Measurements from ENCODE around the gene ZNF554.

The ZNF554 gene

GRCh38 chr19:2819540-2820111, at the start of gene ZNF554:
ZNF554 (plus strand) TSS chr19:2819868; CDS start chr19:2820072, 204 bp downstream.
- peak; percentile 97 for DNase-seq

GRCh38 chr19:2770055-2771013, 49.3 kb upstream of the ZNF554 start:
- DNase-seq, result no peak

DNA sequence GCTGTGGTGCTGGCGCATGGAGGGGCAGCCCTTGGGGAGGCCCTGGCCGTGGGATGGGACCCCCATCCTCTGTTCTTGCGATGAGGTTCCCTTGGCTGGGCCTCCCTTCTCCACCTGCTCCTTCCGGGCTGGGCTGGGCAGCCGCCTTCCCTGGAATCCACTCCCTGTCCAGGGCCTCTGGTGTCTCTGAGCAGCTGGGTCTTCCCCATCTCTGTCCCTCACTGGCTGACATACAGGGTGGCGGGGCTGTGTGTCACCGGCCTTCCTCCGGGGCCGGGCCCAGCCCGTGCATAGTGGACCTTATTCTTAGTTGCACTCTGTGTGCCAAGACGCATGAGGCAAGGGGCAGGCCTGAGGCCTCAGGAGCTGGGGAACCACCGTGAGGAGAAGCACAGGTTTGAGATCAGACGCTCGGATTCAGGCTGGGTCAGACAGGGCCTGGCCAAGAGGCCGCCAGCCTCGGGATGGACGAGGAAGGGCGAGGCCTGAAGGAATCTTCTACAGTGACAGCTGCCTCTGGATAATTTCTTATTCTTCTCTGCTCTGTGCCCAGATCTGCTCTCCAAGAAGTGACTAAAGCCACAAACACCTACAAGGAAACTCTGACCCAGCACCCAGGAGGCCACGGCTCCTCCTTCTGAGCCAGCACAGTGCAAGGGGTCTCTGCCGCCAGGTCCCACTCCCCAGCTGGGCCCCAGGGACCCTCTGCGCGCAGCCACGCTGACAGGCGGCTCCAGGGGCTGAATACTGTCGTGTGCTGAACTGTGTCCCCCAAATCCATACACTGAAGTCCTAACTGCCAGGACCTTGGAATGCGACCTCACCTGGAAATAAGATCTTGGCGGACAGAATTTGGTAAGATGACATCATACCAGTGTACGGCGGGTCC, 47.6 kb upstream of the ZNF554 start:
- DNase-seq, result no peak

DNA sequence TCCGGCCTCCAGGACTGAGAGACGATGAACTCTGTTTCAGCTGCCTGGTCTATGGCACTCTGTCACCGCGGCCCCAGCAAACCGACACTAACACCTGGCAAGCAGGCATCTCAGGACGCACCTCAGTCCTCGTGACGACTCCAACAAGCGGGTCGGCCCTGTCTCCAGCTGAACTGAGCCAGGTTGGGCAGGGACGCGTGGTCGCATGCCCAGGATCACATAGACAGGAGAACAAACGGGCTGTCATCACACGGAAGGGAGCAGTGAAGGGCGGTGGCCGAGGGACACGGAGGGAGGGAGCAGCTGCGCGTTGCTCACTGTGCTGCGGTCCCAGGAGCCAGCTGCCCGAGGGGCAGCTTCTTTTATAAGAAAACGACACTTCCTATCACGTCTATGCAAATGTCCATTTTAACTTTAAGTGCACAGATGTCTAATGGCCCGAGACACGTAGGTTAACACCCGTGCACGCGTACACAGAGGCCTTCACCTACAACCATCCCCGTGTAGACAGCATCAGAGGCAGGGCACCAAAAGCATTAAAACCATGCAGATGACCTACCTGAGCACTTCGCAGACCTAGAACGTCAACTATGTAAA, 45.5 kb upstream of the ZNF554 start:
- no peak for DNase-seq

- no peak for DNase-seq
Measured at GRCh38 chr19:2774953-2775555, 44.6 kb upstream of the ZNF554 start.

- DNase-seq, result no peak
Measured at GRCh38 chr19:2775556-2776430, 43.9 kb upstream of the ZNF554 start.

GRCh38 chr19:2777952-2778683, 41.5 kb upstream of the ZNF554 start:
- DNase-seq, result no peak

- DNase-seq, result no peak
Measured at GRCh38 chr19:2779121-2779740, 40.4 kb upstream of the ZNF554 start.

DNA sequence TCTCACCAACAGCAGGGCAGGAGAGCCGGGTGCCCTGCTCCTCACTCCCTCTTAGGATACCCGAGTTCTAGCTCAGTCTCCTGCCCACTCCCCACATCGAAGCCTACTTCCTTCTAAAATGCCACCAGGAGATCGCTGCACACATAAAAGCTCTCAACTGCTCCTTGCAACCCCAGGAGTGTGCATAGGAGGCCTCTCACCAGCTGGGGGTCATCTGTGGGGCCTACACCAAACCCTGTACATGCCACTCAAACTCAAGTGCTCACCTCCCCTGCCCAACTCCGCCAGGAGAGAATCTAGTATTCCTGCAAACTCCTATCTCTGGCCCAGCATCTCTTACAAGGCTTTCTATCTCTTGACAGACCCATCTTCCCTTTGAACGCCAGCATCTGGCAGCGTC, 39.4 kb upstream of the ZNF554 start:
- DNase-seq, result no peak

DNA sequence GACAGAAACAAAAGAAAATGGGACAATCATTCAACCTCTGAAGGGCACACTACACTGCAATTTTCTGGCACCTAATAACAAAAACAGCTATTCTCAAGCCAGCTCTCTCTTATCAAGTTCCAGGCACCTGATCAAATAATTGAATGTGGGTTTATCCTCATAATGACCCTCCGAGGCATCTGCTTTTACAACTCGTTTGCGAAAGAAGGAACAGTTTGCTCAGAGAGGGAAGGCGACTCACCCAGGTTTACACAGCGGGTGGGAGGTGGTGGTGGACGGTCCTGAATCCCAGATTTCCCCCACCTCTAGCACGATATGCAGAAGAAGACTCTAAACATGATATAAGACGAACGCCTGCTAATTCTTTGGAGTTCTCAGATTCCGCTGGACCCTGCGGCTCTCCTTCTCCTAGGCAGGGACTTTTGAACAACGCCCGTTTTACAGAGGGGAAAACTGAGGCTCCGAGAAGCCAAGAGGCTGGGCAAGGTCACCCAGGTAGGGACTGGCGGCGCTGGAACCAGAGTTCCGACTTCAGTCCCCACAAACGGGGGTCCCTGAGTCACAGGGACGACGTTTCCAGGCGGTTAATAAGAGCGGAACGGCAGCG, 37.2 kb upstream of the ZNF554 start:
- DNase-seq, result no peak

GRCh38 chr19:2782936-2783780, 36.5 kb upstream of the ZNF554 start, which contains the start of gene SGTA:
SGTA (minus strand) TSS chr19:2783273; CDS start chr19:2769068, 14,205 bp downstream.
- peak; percentile 99 for DNase-seq

DNA sequence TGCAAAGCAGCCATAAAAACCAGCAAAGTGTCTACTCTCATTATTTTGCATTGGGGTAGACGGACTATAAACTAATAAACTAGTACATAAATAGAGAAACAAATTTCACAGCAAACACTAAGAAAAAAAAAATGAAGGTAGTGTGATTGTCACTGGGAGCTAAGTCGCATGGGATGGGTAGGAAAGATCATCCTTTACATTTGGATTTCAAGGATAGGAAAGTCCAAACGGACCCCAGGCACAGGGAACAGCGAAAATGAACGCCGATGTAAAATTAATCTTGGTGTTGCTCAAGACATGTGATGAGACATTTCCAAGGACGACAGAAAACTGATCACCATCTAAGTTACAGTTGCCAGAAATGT, 35.9 kb upstream of the ZNF554 start:
- peak; percentile 18 for DNase-seq

- DNase-seq, result peak; percentile 100
Measured at GRCh38 chr19:2785244-2785997, 34.2 kb upstream of the ZNF554 start, which contains the start of gene THOP1. THOP1 (plus strand) TSS chr19:2785503; CDS start chr19:2785663, 160 bp downstream.

- no peak for DNase-seq
Measured at GRCh38 chr19:2787115-2787514, 32.6 kb upstream of the ZNF554 start.

DNA sequence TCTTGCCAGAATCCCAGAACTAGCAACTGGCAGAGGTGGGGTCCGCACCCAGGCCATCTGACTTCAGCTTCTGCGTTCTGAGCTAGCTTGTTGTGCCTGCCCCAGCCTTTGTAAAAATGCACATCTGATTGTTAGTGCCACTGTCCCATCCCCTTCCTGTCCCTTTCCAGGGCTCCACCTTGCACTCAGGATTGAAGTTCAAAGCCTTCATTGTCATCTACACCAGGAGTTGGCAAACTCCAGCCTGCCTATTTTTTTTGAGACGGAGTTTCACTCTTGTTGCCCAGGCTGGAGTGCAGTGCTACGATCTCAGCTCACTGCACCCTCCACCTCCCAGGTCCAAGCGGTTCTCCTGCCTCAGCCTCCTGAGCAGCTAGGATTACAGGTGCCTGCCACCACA, 31.4 kb upstream of the ZNF554 start:
- DNase-seq, result no peak

DNA sequence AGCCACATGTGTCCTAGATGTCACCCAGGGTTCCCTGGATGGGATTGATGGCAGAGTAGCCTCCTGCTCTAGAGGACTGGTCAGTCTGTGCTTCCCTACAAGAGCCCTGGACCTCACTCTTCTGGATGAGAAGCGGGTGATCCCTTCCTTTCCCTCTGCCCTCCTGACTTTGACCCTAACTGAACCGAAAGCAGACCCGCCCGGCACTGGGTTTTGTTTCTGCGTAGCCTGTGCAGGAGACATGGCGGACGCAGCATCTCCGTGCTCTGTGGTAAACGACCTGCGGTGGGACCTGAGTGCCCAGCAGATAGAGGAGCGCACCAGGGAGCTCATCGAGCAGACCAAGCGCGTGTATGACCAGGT, 29.5 kb upstream of the ZNF554 start:
- no peak for DNase-seq

- no peak for DNase-seq
Measured at GRCh38 chr19:2790557-2791271, 29.0 kb upstream of the ZNF554 start.
